Stimulated activated CD4-positive, alpha-beta T cell treated with anti-CD3 and anti-CD28 coated beads, Interleukin-15, amount 100 ng/mL, for 48 hours (primary cell): ENCODE measurements around the gene BRSK2.

Experiments used
- DNase-seq, 2 donors: peaks; one replicate each; pipeline ENCODE4 v3.0.0-alpha.2; 2020; ENCODE audit warnings: low read depth in 2 of 2

The BRSK2 gene

GRCh38 chr11:1452744-1453143, 63.0 kb downstream of the BRSK2 start:
- no peak for DNase-seq

DNA sequence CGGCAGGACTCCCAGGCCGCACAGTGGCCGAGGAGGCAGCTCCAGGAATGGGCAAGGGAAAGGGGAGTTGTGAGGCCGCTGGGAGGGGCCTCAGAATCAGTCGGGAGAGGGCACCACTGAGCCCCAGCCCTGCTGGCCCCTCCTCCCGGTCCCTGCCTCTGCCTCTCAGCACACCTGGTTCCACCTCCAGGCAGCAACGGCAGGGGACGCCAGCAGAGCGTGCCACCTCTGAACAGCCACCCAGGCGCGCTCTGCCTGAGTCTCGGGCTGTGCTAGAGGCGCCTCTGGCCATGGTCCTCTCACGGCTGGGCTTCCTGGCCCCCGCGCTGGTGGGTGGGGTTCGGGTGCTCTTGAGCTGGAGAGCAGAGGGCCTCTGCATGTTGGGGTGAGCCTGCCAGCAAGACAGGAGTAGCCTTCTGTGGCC, 63.9 kb downstream of the BRSK2 start:
- DNase-seq, result no peak

GRCh38 chr11:1454576-1454975, 64.8 kb downstream of the BRSK2 start:
- DNase-seq, result no peak

GRCh38 chr11:1455032-1455762, 65.5 kb downstream of the BRSK2 start:
- no peak for DNase-seq

DNA sequence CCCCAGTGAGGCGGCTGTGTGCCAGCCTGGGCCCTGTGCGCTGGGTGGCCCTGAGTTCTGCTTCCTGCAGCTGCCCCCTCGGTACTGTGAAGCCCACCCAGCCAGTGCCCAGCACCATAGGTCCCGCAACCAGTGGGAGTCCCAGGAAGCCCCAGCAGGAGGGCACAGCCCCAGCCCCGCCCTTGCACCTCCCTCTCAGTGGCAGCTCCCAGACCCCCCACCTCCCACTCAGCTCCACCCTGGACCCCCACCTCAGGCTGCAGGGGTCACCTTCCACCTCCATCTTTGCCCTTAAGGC, 66.0 kb downstream of the BRSK2 start:
- DNase-seq, result no peak

DNA sequence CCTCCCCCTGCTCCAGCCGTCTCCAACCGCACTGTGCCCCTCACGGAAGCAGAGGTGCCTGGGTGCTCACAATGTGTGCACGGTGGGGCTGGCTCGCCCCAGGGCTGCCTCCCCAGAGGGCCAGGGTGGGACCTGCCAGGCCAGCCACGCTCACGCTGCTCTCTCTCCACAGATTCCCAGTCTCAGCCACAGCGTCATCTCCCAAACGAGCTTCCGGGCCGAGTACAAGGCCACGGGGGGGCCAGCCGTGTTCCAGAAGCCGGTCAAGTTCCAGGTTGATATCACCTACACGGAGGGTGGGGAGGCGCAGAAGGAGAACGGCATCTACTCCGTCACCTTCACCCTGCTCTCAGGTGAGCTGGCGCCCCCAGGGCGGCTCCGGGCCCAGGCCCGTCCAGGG, 66.4 kb downstream of the BRSK2 start:
- DNase-seq, result no peak

GRCh38 chr11:1456596-1457325, 67.0 kb downstream of the BRSK2 start:
- DNase-seq, result no peak

GRCh38 chr11:1457326-1457680, 67.6 kb downstream of the BRSK2 start:
- DNase-seq, result no peak

- no peak for DNase-seq
Measured at GRCh38 chr11:1457856-1458255, 68.1 kb downstream of the BRSK2 start.

- no peak for DNase-seq
Measured at GRCh38 chr11:1458340-1459218, 68.8 kb downstream of the BRSK2 start.

DNA sequence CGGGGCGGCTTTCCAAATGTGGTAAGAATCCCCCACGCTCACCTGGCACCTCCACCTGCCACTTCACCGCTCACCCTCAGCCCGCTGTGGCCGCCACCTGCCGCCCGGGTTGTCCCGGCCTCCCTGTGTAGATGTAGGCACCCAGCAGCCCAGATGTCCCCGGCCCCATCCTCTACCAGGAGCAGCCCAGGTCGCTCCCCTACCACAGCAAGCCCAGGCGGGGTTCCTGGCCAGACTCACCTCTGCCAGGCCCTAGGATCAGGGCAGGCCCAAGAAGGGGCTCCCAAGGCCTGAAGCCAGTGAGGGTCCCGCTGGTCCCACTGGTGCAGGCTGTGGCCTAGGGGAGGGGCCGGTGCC, 69.5 kb downstream of the BRSK2 start:
- no peak for DNase-seq

DNA sequence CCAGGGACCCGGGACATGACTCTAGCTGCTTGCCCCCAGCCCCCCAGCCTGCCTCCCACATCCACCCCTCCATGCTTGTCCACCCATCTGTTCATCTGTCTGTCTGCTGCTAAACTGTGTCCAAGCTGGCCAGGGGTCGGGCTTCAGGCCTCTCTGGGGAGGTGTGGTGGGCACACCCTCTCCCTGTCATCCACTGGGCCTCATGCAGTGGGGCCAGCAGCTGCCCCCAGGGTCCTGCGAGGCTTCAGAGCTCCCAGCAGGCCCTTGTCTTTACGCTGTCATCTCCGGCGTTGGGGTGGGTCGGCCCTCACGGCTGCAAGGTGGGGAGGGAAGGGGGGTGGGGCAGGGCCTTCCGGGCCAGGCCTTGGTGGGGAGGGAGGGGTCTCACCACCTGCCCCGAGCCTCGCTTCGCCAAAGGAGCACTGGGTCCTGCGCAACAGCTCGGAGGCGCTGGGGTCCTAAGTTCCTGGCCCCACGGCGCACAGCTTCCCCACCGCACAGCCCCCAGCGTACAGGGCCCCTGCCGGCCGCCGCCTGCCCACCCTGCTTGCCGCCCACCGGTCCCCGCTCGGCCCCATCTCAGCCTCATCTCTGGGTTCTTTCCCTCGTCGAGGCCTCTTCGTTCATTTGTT, 70.1 kb downstream of the BRSK2 start:
- no peak for DNase-seq

DNA sequence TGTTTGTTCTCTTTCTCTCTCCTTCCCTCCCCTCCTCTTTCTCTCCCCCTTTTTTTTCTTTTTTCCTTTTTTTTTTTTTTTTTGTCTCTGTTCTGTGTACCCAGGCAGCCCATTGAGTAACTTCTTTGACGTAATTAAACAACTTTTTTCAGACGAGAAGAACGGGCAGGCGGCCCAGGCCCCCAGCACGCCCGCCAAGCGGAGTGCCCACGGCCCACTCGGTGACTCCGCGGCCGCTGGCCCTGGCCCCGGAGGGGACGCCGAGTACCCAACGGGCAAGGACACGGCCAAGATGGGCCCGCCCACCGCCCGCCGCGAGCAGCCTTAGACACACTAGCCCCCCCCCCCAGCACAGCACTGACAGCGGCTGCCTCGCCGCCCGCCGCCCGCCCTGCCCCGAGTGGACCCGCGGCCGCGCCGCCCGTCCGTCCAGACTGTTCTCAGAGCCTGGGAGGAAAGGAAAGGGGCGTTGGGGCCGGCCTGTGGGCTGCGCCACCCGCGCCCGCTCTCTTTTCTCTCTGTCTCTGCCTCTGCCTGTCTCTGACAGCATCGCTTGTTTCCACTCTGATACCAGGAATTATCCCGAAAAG, 70.8 kb downstream of the BRSK2 start:
- no peak for DNase-seq

GRCh38 chr11:1460986-1461825, 71.5 kb downstream of the BRSK2 start:
- DNase-seq, result no peak

- DNase-seq, result no peak
Measured at GRCh38 chr11:1461826-1462697, 72.3 kb downstream of the BRSK2 start.

DNA sequence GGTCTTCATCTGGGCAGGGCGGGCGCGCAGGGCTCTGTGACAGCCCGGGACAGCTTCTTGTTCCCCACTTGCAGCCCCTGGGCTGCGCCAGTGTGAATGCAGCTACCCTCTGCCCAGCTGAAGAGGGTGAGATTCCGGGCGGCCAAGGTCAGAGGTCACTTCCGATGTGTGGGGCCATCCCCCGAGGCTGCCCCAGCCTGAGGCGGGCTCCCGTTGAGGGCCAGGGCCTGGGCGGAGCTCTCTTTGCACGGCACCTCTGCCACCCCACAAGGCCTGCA, 72.9 kb downstream of the BRSK2 start:
- DNase-seq, result no peak

DNA sequence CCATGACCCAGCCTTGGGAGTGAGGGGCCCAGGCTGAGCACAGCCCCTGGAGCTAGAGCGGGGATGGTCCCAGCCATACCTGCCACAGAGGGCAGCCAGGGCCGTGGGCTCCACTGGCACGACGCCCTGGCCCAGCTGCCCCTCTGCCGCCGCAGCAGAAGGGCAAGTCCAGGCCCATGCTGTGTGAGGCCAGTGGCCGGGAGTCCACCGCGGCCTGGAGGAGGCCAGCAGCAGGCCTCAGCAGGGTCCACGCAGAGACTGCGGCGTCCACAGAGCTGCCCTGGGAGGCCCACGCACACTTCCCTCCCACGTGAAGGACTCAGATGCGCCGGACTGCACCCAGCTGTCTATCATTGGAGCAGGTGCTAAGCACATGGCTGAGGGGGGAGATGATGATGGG, 73.3 kb downstream of the BRSK2 start:
- no peak for DNase-seq

DNA sequence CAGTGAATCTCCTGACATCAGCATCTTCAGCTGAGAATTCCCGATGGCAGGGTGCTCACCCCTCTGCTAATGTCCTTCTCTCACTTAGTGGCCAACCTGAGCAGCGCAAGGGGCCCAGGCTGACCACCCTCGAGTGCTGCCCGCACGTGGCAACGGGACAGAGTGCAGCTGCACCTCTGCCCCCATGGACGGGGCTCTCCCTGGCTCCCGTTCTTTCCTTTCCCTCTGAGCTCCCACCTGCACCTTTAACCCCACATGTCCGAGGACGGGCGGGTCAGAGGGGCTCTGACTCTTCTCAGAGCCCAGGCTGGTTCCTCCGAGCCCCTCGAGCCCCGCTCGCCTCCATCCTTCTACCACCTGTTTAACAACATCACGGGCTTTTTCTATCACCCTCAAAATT, 77.0 kb downstream of the BRSK2 start:
- DNase-seq, result no peak

- DNase-seq, result no peak
Measured at GRCh38 chr11:1467270-1467669, 77.5 kb downstream of the BRSK2 start.

DNA sequence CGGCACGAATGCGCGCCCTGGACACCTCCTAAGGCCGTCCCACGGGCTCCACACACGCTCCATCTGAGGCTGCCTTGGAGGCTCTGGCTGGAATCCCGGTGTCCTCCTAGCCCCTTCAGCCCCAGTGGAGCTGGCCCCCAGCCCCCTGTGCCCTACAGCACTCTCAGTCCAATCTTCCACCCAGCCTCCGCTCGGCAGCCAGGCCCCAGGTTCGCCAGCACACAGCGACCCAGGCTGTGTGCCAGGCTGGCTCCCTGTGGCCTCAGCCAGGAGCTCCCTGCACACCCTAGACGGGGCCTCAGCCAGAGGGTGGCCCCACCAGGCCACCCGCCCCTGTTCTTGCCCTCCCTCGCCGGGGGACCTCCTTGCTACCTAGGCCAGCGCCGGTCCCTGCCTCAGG, 78.3 kb downstream of the BRSK2 start:
- no peak for DNase-seq
